Kidney epithelial cell (primary cell): ENCODE data around the gene MEP1A. TPM values are rescaled to one million over a fixed set of nuclear protein-coding genes. Genes with fewer than 3 reads are reported as not detected.

Experiments used
- DNase-seq: peaks from one replicate; pipeline ENCODE4 v3.0.0-alpha.2; 2010; ENCODE audit warnings: low read depth
- H3K27me3 ChIP-seq: 2 replicates; pipeline ENCODE4 v1.6.0; 2011; ENCODE audit warnings: low read length; ENCODE audit not compliant: control insufficient read depth, insufficient read depth
- H3K36me3 ChIP-seq: 2 replicates; pipeline ENCODE4 v1.5.1; 2011; ENCODE audit warnings: low read length; ENCODE audit not compliant: control insufficient read depth, insufficient read depth
- H3K4me3 ChIP-seq: 2 replicates; pipeline ENCODE4 v1.5.1; 2011; ENCODE audit warnings: low read depth, mild to moderate bottlenecking, control low read depth, low read length
- total RNA-seq: library from RNA; depleted of rRNA; stranded (reverse); fragments of >200 nt; gene quantifications from 2 replicates; pipeline ENCODE4 v1.2.3, GENCODE V29; 2015
- TF ChIP-seq, protein P1 (sequence below): IDR thresholded peaks from 2 replicates; pipeline ENCODE4 v1.5.1; 2011; ENCODE audit warnings: mild to moderate bottlenecking, moderate library complexity, low read length, control low read depth, inconsistent platforms; ENCODE audit not compliant: insufficient read depth, poor library complexity, severe bottlenecking

Gene MEP1A
- total RNA-seq, 1 donor from 2014 or later, result not detected

DNA sequence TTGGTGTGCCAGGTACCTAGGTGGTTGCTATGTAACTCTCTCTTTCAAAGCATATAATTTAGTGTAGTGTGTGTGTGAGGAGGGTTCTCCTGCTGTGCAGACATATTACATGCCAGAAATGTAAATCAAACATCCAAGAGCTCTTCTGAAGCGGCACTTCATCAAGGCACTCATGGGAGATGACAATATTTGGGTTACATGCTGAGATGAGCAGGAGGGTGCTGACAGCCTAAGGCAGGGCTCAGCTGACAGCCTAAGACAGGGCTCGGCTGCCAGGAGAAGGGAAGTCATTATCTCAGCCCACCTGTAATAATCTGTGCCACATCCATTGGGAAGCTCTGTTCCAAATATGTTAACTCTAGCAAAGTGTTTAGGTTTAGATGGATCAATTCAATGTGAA is 89.5 kb downstream of the MEP1A start:
- Histone ChIP-seq H3K27me3 (no peaks in the 10 kb centered on the region), H3K36me3 (no peaks in the 10 kb centered on the region), H3K4me3 (no peak overlapping the region)
- DNase-seq, result no peak
- TF ChIP-seq, protein P1, sequence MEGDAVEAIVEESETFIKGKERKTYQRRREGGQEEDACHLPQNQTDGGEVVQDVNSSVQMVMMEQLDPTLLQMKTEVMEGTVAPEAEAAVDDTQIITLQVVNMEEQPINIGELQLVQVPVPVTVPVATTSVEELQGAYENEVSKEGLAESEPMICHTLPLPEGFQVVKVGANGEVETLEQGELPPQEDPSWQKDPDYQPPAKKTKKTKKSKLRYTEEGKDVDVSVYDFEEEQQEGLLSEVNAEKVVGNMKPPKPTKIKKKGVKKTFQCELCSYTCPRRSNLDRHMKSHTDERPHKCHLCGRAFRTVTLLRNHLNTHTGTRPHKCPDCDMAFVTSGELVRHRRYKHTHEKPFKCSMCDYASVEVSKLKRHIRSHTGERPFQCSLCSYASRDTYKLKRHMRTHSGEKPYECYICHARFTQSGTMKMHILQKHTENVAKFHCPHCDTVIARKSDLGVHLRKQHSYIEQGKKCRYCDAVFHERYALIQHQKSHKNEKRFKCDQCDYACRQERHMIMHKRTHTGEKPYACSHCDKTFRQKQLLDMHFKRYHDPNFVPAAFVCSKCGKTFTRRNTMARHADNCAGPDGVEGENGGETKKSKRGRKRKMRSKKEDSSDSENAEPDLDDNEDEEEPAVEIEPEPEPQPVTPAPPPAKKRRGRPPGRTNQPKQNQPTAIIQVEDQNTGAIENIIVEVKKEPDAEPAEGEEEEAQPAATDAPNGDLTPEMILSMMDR, result no peak

DNA sequence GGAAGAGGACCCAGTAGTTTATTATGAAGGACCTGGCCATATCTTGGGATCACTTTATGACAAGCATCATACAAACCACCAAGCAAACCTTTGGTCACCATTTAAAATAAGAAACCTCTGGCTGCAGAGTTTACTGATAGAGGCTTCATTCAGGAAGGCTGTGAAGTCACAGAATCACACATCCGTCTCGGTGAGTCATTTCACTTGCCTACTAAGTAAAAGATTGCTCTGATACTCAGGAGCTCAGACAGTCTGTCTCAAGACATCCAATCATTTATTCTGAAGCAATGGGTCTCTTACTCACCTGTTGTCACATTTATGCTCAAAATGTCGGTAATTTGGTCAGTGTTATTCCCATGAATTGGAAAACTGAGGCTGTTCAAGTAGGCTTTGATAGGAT is 94.8 kb downstream of the MEP1A start:
- H3K36me3 ChIP-seq, result no peaks in the 10 kb centered on the region
- peak; percentile 31 for DNase-seq
- TF ChIP-seq, protein P1, result no peak
- no peak overlapping the region for H3K4me3 ChIP-seq
- no peaks in the 10 kb centered on the region for H3K27me3 ChIP-seq

DNA sequence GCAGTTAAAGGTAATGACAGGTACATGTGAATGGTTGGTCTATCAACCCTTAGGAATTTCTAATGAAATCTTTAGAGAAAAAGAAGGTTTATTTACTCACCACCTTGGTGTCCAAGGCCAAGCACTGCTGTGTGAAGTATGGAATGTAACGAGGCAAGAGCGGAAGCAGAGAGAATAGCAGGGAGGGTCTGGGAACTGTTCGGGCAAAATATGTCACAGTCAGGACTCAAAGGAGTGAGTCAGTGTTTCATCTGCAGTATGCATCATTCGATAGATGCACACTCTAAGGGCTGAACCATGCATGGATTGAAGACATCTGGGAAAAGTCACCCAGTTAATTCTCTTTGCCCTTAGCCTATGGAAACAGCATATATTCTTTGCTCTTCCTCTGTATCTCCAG is 95.4 kb downstream of the MEP1A start:
- H3K36me3 ChIP-seq, result no peaks in the 10 kb centered on the region
- TF ChIP-seq, protein P1, result no peak
- H3K27me3 ChIP-seq, result no peaks in the 10 kb centered on the region
- no peak for DNase-seq
- H3K4me3 ChIP-seq, result no peak overlapping the region

Other genes starting within 250 kb of the MEP1A start
- 0.14 and 0.29 TPM in 2 replicates for gene CYP39A1, start 140.6 kb upstream of the MEP1A start, total RNA-seq
- gene SLC25A27, start 140.4 kb upstream of the MEP1A start, total RNA-seq, result 0.68 and 6.9 TPM in 2 replicates
- 0.08 TPM in 1 of 2 replicates, not detected in the other for gene TDRD6, start 105.5 kb upstream of the MEP1A start, total RNA-seq
- 1.1 and 1.7 TPM in 2 replicates for gene PLA2G7, start 58.0 kb upstream of the MEP1A start, total RNA-seq
- not detected in 2 replicates for gene ANKRD66, start 46.5 kb upstream of the MEP1A start, total RNA-seq
- gene ADGRF5, start 128.5 kb downstream of the MEP1A start, total RNA-seq, result 0.13 and 0.48 TPM in 2 replicates
- 5.3 and 8.8 TPM in 2 replicates for gene ADGRF1, start 248.9 kb downstream of the MEP1A start, total RNA-seq